HG03575 (cell line): ENCODE measurements around the gene ACP6.
A peak's percentile ranks its signal among the peaks of the same experiment; 100 is the strongest.
"Not testable (repeated sequence)": the region's sequence is repeated elsewhere in the genome, so short reads cannot be mapped to it uniquely, and the experiment has no call there.

Experiments used
- ATAC-seq: cut with Tn5 transposase; IDR thresholded peaks from one replicate; pipeline ENCODE4 v1.9.1; 2021; ENCODE audit not compliant: unreplicated experiment, insufficient number of reproducible peaks, low FRiP score; ENCODE audit errors: extremely low read depth

Gene ACP6

GRCh38 chr1:147626291-147626690 is 44.0 kb downstream of the ACP6 start:
- ATAC-seq: no peak

DNA sequence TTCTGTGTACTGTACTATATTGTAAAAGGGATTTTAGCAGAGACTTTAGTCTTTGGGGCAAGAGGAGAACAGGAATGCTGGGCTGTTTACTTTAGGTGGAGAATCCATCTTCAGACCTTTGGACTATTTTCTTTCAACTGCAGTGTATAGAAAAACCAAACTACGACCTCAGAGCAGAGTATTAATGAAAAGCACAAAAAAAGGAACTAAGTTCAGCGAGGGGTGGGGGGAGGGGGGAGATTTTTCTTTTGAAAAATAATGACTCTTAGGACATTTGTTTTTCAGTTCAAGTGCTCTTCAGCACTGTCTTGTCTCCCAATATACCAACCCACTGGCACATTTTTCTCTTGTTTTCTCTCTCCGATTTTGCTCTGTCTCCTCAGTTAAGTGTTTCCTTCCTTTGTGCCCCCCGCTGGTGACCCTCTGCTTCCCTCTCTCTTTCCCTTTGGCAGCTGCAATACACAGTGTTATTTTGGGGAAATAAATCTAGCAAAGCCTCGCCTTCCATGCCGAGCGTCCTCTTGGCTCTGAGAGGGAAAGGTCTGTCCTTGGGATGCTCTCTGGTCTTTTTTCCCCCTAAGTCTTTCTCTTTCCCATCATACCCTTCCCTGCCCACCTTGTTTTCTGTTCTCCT is 44.8 kb downstream of the ACP6 start:
- ATAC-seq: no peak

GRCh38 chr1:147624529-147624928 is 45.8 kb downstream of the ACP6 start:
- no peak for ATAC-seq

- ATAC-seq: no peak
Observed at GRCh38 chr1:147624011-147624410, 46.3 kb downstream of the ACP6 start.

GRCh38 chr1:147622731-147623130 is 47.6 kb downstream of the ACP6 start:
- ATAC-seq: no peak

DNA sequence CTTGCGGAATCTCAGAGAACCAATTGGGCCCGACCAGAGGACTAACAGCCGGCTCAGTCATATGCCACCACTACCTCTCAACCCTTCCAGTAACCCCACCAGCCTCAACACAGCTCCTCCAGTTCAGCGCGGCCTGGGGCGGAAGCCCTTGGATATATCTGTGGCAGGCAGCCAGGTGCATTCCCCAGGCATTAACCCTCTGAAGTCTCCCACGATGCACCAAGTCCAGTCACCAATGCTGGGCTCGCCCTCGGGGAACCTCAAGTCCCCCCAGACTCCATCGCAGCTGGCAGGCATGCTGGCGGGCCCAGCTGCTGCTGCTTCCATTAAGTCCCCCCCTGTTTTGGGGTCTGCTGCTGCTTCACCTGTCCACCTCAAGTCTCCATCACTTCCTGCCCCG is 49.8 kb downstream of the ACP6 start:
- no peak for ATAC-seq

- no peak for ATAC-seq
Observed at GRCh38 chr1:147619741-147620140, 50.6 kb downstream of the ACP6 start.

DNA sequence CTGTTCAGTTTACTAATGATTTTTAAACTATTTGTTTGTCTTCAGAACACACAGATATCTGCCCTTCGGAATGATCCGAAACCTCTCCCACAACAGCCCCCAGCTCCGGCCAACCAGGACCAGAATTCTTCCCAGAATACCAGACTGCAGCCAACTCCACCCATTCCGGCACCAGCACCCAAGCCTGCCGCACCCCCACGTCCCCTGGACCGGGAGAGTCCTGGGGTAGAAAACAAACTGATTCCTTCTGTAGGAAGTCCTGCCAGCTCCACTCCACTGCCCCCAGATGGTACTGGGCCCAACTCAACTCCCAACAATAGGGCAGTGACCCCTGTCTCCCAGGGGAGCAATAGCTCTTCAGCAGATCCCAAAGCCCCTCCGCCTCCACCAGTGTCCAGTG is 51.6 kb downstream of the ACP6 start:
- ATAC-seq: no peak

DNA sequence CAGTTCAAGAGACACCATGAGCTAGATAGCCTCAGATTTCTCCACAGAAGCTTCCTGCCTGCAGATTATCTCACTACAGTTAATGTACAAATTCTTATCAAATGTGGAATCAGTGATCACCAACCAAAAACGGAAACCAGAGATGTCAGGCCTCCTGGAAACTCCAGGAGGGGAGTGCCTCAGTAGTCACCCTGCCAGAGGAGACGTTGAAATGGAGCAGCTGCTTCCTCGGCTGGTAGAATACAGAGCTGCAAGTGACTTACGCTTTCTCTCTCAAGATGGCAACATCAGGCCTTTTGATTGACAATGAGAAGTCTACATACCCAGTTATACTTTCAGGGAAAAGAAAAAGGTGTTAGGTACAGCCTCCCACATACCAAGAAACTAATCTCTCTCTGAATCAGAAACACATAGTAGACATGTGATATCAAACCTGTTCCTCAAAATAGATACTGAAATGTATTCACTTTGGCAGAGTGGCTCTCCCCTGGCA is 52.2 kb downstream of the ACP6 start:
- ATAC-seq: no peak

DNA sequence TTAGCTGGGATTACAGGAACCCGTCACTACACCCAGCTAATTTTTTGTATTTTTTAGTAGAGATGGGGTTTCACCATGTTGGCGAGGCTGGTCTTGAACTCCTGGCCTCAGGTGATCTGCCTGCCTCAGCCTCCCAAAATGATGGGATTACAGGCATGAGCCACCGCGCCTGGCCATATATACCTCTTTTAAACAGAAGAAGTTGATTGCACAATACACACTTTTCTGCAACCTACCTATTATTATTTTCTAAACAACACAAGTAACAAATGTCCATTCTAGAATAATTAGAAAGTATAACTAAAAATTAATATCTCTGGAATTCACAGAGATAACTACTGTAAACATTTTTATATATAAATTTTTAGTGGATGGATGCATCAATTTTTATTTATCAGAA is 55.4 kb downstream of the ACP6 start:
- ATAC-seq: not testable (repeated sequence)

DNA sequence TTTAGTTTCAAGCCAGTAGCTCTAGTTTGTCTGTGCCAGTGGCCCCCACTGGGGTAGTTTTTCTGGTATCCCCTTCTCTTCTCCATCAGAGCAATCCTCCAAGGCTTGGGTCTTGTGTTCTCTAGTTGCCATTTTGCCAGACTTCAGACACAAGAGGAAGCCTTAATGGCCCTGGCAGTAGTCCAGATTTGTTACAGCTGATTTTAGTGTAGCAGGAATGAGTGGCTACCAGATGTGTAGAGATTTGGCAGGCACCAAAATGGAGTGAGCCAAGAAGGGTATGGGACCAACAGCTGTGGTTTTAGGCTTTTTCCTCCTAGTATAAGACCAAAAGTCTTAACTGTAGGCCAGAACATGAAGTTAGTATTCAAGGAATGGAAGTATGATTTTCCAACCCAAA is 56.8 kb downstream of the ACP6 start:
- ATAC-seq: no peak

GRCh38 chr1:147612366-147612765 is 58.0 kb downstream of the ACP6 start:
- no peak for ATAC-seq

DNA sequence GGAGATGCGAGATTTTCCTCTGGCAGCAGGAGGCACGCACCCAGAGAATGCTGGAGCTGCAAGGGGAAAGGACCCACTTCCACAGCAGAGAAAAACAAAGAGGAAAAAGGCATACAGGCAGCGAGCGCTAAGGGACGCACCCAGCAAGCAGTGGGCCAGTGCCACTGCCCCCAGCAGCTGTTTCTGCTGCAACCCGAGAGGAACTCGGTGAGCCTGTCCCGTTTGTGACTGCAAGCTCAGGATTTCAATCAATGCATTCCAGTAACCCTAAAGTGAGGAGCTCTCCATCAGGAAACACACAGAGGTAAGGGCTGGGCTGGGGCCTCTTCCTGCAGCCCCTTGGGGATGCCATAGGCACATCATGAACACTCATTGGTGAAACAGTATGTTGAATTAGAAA is 58.7 kb downstream of the ACP6 start:
- ATAC-seq: no peak

- ATAC-seq: peak; percentile 42
Observed at GRCh38 chr1:147611021-147611426, 59.3 kb downstream of the ACP6 start.

GRCh38 chr1:147609358-147609757 is 61.0 kb downstream of the ACP6 start:
- no peak for ATAC-seq

DNA sequence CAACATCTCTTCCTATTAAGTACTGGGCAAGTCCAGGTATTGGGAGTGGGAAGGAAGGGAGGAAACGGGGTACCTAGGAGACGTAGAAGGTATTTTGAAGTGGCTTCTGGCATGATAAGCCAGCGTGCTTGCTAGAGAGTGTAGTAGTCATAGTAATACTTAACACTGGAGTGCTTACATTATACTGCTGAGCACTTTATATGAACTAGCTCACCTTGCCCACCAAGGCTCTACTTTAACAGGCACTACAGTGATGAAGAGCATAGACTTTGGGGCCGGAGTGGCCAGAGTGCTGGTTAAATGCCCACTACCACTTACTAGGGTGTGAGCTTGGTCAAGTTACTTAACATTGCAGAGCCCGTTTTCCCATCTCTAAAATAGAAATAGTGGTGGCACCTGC is 61.7 kb downstream of the ACP6 start:
- ATAC-seq: no peak

- ATAC-seq: no peak
Observed at GRCh38 chr1:147605591-147605990, 64.7 kb downstream of the ACP6 start.

- ATAC-seq: no peak
Observed at GRCh38 chr1:147603986-147604385, 66.3 kb downstream of the ACP6 start.

- no peak for ATAC-seq
Observed at GRCh38 chr1:147600119-147601111, 69.9 kb downstream of the ACP6 start.
